Mammary epithelial cell (primary cell): ENCODE results near the gene RGS18.

ENCODE experiments used
- EZH2 ChIP-seq: IDR thresholded peaks from 2 replicates; pipeline ENCODE4 v1.6.1; 2012; ENCODE audit warnings: low read length, inconsistent platforms, borderline replicate concordance
- TF ChIP-seq, protein P1 (sequence below), 2 donors: IDR thresholded peaks in 1 of 2; conservative IDR thresholded peaks in 1 of 2; 2 replicates each; pipeline ENCODE4 v1.5.1; 2011 to 2012; ENCODE audit warnings: inconsistent platforms in 2 of 2, low read length in 2 of 2, mild to moderate bottlenecking in 2 of 2, control low read depth in 1 of 2, low read depth in 1 of 2; ENCODE audit not compliant: insufficient read depth in 1 of 2; ENCODE audit errors: extremely low read depth in 1 of 2

DNA sequence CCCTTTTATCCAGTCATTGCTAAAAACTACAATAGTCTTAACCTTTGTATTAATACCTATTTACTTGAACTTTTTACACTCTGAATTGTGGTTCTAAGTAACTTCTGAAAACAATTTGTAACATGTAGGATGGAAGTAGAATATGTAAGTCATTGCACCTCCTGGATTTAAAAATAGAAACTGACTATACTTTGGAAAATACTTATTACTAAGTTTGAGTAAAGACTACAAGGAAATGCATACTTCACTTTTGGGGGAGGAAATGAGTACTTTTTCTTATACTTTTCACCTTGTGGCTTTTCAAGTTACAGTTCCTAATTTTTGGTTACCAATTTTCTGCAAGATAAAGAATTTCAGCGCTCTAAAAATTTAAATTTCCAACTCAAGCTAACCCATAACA, 8.7 kb downstream of the RGS18 start:
- TF ChIP-seq, protein P1, sequence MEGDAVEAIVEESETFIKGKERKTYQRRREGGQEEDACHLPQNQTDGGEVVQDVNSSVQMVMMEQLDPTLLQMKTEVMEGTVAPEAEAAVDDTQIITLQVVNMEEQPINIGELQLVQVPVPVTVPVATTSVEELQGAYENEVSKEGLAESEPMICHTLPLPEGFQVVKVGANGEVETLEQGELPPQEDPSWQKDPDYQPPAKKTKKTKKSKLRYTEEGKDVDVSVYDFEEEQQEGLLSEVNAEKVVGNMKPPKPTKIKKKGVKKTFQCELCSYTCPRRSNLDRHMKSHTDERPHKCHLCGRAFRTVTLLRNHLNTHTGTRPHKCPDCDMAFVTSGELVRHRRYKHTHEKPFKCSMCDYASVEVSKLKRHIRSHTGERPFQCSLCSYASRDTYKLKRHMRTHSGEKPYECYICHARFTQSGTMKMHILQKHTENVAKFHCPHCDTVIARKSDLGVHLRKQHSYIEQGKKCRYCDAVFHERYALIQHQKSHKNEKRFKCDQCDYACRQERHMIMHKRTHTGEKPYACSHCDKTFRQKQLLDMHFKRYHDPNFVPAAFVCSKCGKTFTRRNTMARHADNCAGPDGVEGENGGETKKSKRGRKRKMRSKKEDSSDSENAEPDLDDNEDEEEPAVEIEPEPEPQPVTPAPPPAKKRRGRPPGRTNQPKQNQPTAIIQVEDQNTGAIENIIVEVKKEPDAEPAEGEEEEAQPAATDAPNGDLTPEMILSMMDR (conservative IDR thresholded peaks at IDR 0.05 in 1 of 2, IDR thresholded peaks at IDR 0.05 in 1 of 2; ENCODE audit: extremely low read depth in 1 of 2, insufficient read depth in 1 of 2, low read depth in 1 of 2, low read length in 2 of 2) = no peak
- no peak for TF ChIP-seq EZH2
